ENCODE results near the gene GLIS1. TPM values are rescaled to one million over a fixed set of nuclear protein-coding genes. Genes with fewer than 3 reads are reported as not detected.

GLIS1 gene
- total RNA-seq, 1 donor from 2014 or later: 17.4 TPM

GRCh38 chr1:53562291-53562980 lies 176.5 kb downstream of the GLIS1 start:
- Mint-ChIP-seq H3K4me3 (ENCODE audit: unreplicated experiment) (no peak overlapping the region), H3K9me3 (ENCODE audit: low read depth) (peaks cover 6% of the 10 kb centered on the region), H3K27ac (ENCODE audit: unreplicated experiment) (no peak overlapping the region), H3K36me3 (ENCODE audit: low read depth) (peaks cover 10% of the 10 kb centered on the region), H3K27me3 (ENCODE audit: low read depth) (no peaks in the 10 kb centered on the region), H3K4me1 (ENCODE audit: low read depth) (peaks cover 28% of the 10 kb centered on the region)
- no peak for TF ChIP-seq CTCF (IDR thresholded peaks at IDR 0.05)
- DNase-seq (ENCODE audit: low spot score): peak; percentile 60

GRCh38 chr1:53561503-53562105 lies 177.4 kb downstream of the GLIS1 start:
- Mint-ChIP-seq H3K9me3 (ENCODE audit: low read depth) (no peaks in the 10 kb centered on the region), H3K36me3 (ENCODE audit: low read depth) (peaks cover 2% of the 10 kb centered on the region), H3K27ac (ENCODE audit: unreplicated experiment) (no peak overlapping the region), H3K4me1 (ENCODE audit: low read depth) (peaks cover 22% of the 10 kb centered on the region), H3K27me3 (ENCODE audit: low read depth) (no peaks in the 10 kb centered on the region), H3K4me3 (ENCODE audit: unreplicated experiment) (no peak overlapping the region)
- TF ChIP-seq CTCF (IDR thresholded peaks at IDR 0.05): no peak
- no peak for DNase-seq (ENCODE audit: low spot score)

GRCh38 chr1:53560581-53561502 lies 178.1 kb downstream of the GLIS1 start:
- DNase-seq (ENCODE audit: low spot score): peak; percentile 77
- no peak for TF ChIP-seq CTCF (IDR thresholded peaks at IDR 0.05)

GRCh38 chr1:53559854-53560580 lies 178.9 kb downstream of the GLIS1 start:
- H3K4me3 Mint-ChIP-seq (ENCODE audit: unreplicated experiment): no peak overlapping the region
- peaks cover 1% of the 10 kb centered on the region for H3K36me3 Mint-ChIP-seq (ENCODE audit: low read depth)
- no peaks in the 10 kb centered on the region for H3K9me3 Mint-ChIP-seq (ENCODE audit: low read depth)
- DNase-seq (ENCODE audit: low spot score): peak; percentile 65
- H3K4me1 Mint-ChIP-seq (ENCODE audit: low read depth): peaks cover 22% of the 10 kb centered on the region
- H3K27ac Mint-ChIP-seq (ENCODE audit: unreplicated experiment): peak overlapping the region; percentile 14
- no peak for TF ChIP-seq CTCF (IDR thresholded peaks at IDR 0.05)
- no peaks in the 10 kb centered on the region for H3K27me3 Mint-ChIP-seq (ENCODE audit: low read depth)

More at GRCh38 chr1:53560581-53561502, 178.1 kb downstream of the GLIS1 start:
- H3K4me3 Mint-ChIP-seq (ENCODE audit: unreplicated experiment): no peak overlapping the region
- H3K4me1 Mint-ChIP-seq (ENCODE audit: low read depth): peaks cover 22% of the 10 kb centered on the region
- peaks cover 1% of the 10 kb centered on the region for H3K36me3 Mint-ChIP-seq (ENCODE audit: low read depth)
- H3K27ac Mint-ChIP-seq (ENCODE audit: unreplicated experiment): peak overlapping the region; percentile 55
- no peaks in the 10 kb centered on the region for H3K9me3 Mint-ChIP-seq (ENCODE audit: low read depth)
- H3K27me3 Mint-ChIP-seq (ENCODE audit: low read depth): no peaks in the 10 kb centered on the region
